ENCODE results near the gene AATF. TPM values are rescaled to one million over a fixed set of nuclear protein-coding genes. Genes with fewer than 3 reads are reported as not detected.

Gene AATF
- total and polyA plus RNA-seq, 12 donors = 21.0 to 68.2 (median 41.1) TPM

- DNase-seq = no peak
These were observed 130.4 kb downstream of the AATF start for GRCh38 chr17:37079065-37079708.

GRCh38 chr17:37079735-37080134, 131.0 kb downstream of the AATF start:
- TF ChIP-seq POLR2A (IDR thresholded peaks at IDR 0.05) = no peak
- TF ChIP-seq CTCF (IDR thresholded peaks at IDR 0.05) = no peak
- Histone ChIP-seq H3K9me3 (replicated peaks in 1 of 3) (no peaks in the 10 kb centered on the region), H3K4me3 (no peak overlapping the region), H3K27ac (no peak overlapping the region), H3K4me1 (replicated peaks in 1 of 2) (no peaks in the 10 kb centered on the region), H3K27me3 (no peaks in the 10 kb centered on the region), H3K36me3 (replicated peaks in 1 of 2) (no peaks in the 10 kb centered on the region)
- WGBS, 4 donors = 88 to 100% (median 93%) methylated on average over 1 of the region's 1 CpG
- intact Hi-C loops (cut with DNase I) = no loop called here
- DNase-seq = no peak

More at GRCh38 chr17:37079065-37079708, 130.4 kb downstream of the AATF start:
- no peaks in the 10 kb centered on the region for H3K36me3 ChIP-seq (replicated peaks in 1 of 2)
- intact Hi-C loops (cut with DNase I) = no loop called here
- H3K4me1 ChIP-seq (replicated peaks in 1 of 2) = no peaks in the 10 kb centered on the region
- H3K27me3 ChIP-seq = no peaks in the 10 kb centered on the region
- no peak for TF ChIP-seq CTCF (IDR thresholded peaks at IDR 0.05)
- TF ChIP-seq POLR2A (IDR thresholded peaks at IDR 0.05) = no peak
- 95 to 96% (median 95%) methylated on average over 2 of the region's 2 CpGs for WGBS, 4 donors
- H3K4me3 ChIP-seq = no peak overlapping the region
- H3K27ac ChIP-seq = no peak overlapping the region
- H3K9me3 ChIP-seq (replicated peaks in 1 of 3) = no peaks in the 10 kb centered on the region

- WGBS, 4 donors = 81 to 92% (median 87%) methylated on average over 5 of the region's 5 CpGs
- Histone ChIP-seq H3K27me3 (no peaks in the 10 kb centered on the region), H3K9me3 (replicated peaks in 1 of 3) (no peaks in the 10 kb centered on the region), H3K4me1 (replicated peaks in 1 of 2) (no peaks in the 10 kb centered on the region), H3K27ac (no peak overlapping the region), H3K36me3 (replicated peaks in 1 of 2) (peaks cover 0 to 9% of the 10 kb centered on the region in 2 donors), H3K4me3 (no peak overlapping the region)
- intact Hi-C loops (cut with DNase I) = no loop called here
- TF ChIP-seq POLR2A (IDR thresholded peaks at IDR 0.05) = no peak
- TF ChIP-seq CTCF (IDR thresholded peaks at IDR 0.05) = no peak
- no peak for DNase-seq
These were observed 132.5 kb downstream of the AATF start for GRCh38 chr17:37081287-37081686.

- no peaks in the 10 kb centered on the region for H3K4me1 ChIP-seq (replicated peaks in 1 of 2)
- H3K4me3 ChIP-seq = no peak overlapping the region
- no peaks in the 10 kb centered on the region for H3K27me3 ChIP-seq
- 87 to 95% (median 90%) methylated on average over 7 to 8 of the region's 8 CpGs for WGBS, 4 donors
- H3K36me3 ChIP-seq (replicated peaks in 1 of 2) = peaks cover 0 to 19% of the 10 kb centered on the region in 2 donors
- no peak overlapping the region for H3K27ac ChIP-seq
- H3K9me3 ChIP-seq (replicated peaks in 1 of 3) = no peaks in the 10 kb centered on the region
- TF ChIP-seq CTCF (IDR thresholded peaks at IDR 0.05) (no peak), POLR2A (IDR thresholded peaks at IDR 0.05) (no peak)
- no peak for DNase-seq
- intact Hi-C loops (cut with DNase I) = no loop called here
These were observed 133.6 kb downstream of the AATF start for GRCh38 chr17:37082311-37082860.

All from adrenal gland (tissue), 12 donors.